Fibroblast of lung (primary cell): ENCODE results near the gene IL21R. TPM values are rescaled to one million over a fixed set of nuclear protein-coding genes. Genes with fewer than 3 reads are reported as not detected.

Experiments
- DNase-seq, 2 donors: peaks; one replicate each; pipeline versions ENCODE4 v3.0.0 to v3.0.0-alpha.2; 2010; ENCODE audit warnings: low read depth in 2 of 2
- H2AFZ ChIP-seq: 2 replicates; pipeline ENCODE4 v1.5.1; 2012; ENCODE audit warnings: low read length, control low read depth, inconsistent platforms
- H3K27ac ChIP-seq: 2 replicates; pipeline ENCODE4 v1.5.1; 2011; ENCODE audit warnings: low read length, control low read depth; ENCODE audit not compliant: insufficient read depth
- H3K27me3 ChIP-seq: 2 replicates; pipeline ENCODE4 v1.5.1; 2011; ENCODE audit warnings: mild to moderate bottlenecking, low read length; ENCODE audit not compliant: control insufficient read depth, insufficient read depth
- H3K36me3 ChIP-seq: 2 replicates; pipeline ENCODE4 v1.5.1; 2011; ENCODE audit warnings: low read length; ENCODE audit not compliant: control insufficient read depth, insufficient read depth
- H3K4me1 ChIP-seq: 2 replicates; pipeline ENCODE4 v1.5.1; 2011; ENCODE audit warnings: low read length; ENCODE audit not compliant: control insufficient read depth, insufficient read depth; ENCODE audit errors: extremely low read depth
- H3K4me2 ChIP-seq: 2 replicates; pipeline ENCODE4 v1.5.1; 2011; ENCODE audit warnings: low read length, control low read depth; ENCODE audit not compliant: insufficient read depth; ENCODE audit errors: extremely low read depth
- H3K4me3 ChIP-seq, 4 experiments: fragments of 200-600 bp in 1 of 4; sonication (generic) in 1 of 4; replicated peaks in 1 of 4; 2 replicates each; pipeline ENCODE4 v1.5.1; 2011 to 2016; ENCODE audit warnings: low read length in 4 of 4, low read depth in 3 of 4, mild to moderate bottlenecking in 3 of 4, control low read depth in 2 of 4, inconsistent platforms in 1 of 4, mixed read lengths in 1 of 4; ENCODE audit not compliant: insufficient read depth in 1 of 4; ENCODE audit errors: control extremely low read depth in 1 of 4
- H3K79me2 ChIP-seq: 2 replicates; pipeline ENCODE4 v1.5.1; 2012; ENCODE audit warnings: mild to moderate bottlenecking, low read length, inconsistent platforms; ENCODE audit not compliant: control insufficient read depth, insufficient read depth
- H3K9ac ChIP-seq: 2 replicates; pipeline ENCODE4 v1.5.1; 2011; ENCODE audit warnings: mild to moderate bottlenecking, low read length, control low read depth; ENCODE audit not compliant: insufficient read depth
- H3K9me3 ChIP-seq: 2 replicates; pipeline ENCODE4 v1.5.1; 2012; ENCODE audit warnings: low read depth, low read length; ENCODE audit not compliant: control insufficient read depth, insufficient read depth
- H4K20me1 ChIP-seq: 2 replicates; pipeline ENCODE4 v1.5.1; 2011; ENCODE audit warnings: low read length; ENCODE audit not compliant: control insufficient read depth, insufficient read depth; ENCODE audit errors: extremely low read depth
- EZH2 ChIP-seq: IDR thresholded peaks from 2 replicates; pipeline ENCODE4 v1.5.1; 2012; ENCODE audit warnings: low read length, control low read depth, mild to moderate bottlenecking; ENCODE audit errors: missing control alignments
- polyA plus RNA-seq, 2 donors: library from polyadenylated mRNA; depleted of rRNA in 1 of 2; stranded (reverse) in 1 of 2; unstranded in 1 of 2; fragments of >200 nt; gene quantifications; 2 replicates each; pipeline ENCODE4 v1.2.1, GENCODE V29; 2011 to 2012; ENCODE audit warnings: missing spikeins in 1 of 2
- total RNA-seq: library from RNA; depleted of rRNA; stranded (reverse); fragments of >200 nt; gene quantifications from 2 replicates; pipeline ENCODE4 v1.2.1, GENCODE V29; 2014
- TF ChIP-seq, protein P1 (sequence below), 2 donors: IDR thresholded peaks in 1 of 2; conservative IDR thresholded peaks in 1 of 2; 1 replicate in 1 of 2; 2 replicates in 1 of 2; pipeline ENCODE4 v1.5.1; 2011 to 2012; ENCODE audit warnings: low read length in 2 of 2, control low read depth in 1 of 2, inconsistent platforms in 1 of 2, low read depth in 1 of 2, mild to moderate bottlenecking in 1 of 2

Gene IL21R
- total and polyA plus RNA-seq, 2 donors (not counting 1 experiment from before 2014, with no cell fraction given) = 0.95 to 7.4 TPM

DNA sequence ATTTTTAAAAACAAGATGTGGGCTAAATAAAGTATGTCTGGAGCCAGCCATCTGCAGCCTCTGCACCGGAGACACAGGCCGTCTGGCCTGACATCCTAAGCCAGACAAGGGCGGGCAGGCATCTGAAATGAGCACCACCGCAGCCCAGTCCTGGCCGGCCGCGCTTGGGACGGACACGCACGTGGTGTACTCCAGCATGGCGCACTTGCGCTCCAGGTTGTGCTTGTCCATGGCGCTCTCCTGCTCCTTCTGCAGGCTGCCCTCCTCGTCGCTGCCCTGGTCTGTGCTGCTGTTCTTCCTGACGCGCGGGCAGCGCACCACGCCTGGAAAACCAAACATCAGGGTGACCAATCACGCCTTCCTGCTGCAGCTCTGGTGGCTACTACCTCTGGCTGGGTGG lies 87.4 kb downstream of the IL21R start:
- Histone ChIP-seq H3K27me3 (no peaks in the 10 kb centered on the region), H3K4me2 (no peak overlapping the region), H3K36me3 (peaks cover 44% of the 10 kb centered on the region), H3K9ac (no peak overlapping the region), H3K4me3 (no peak overlapping the region), H4K20me1 (no peaks in the 10 kb centered on the region), H2AFZ (no peak overlapping the region), H3K4me1 (no peaks in the 10 kb centered on the region), H3K79me2 (no peaks in the 10 kb centered on the region), H3K9me3 (no peaks in the 10 kb centered on the region), H3K27ac (no peak overlapping the region)
- no peak for DNase-seq
- TF ChIP-seq, protein P1, sequence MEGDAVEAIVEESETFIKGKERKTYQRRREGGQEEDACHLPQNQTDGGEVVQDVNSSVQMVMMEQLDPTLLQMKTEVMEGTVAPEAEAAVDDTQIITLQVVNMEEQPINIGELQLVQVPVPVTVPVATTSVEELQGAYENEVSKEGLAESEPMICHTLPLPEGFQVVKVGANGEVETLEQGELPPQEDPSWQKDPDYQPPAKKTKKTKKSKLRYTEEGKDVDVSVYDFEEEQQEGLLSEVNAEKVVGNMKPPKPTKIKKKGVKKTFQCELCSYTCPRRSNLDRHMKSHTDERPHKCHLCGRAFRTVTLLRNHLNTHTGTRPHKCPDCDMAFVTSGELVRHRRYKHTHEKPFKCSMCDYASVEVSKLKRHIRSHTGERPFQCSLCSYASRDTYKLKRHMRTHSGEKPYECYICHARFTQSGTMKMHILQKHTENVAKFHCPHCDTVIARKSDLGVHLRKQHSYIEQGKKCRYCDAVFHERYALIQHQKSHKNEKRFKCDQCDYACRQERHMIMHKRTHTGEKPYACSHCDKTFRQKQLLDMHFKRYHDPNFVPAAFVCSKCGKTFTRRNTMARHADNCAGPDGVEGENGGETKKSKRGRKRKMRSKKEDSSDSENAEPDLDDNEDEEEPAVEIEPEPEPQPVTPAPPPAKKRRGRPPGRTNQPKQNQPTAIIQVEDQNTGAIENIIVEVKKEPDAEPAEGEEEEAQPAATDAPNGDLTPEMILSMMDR (conservative IDR thresholded peaks at IDR 0.05 in 1 of 2, IDR thresholded peaks at IDR 0.05 in 1 of 2; ENCODE audit: low read depth in 1 of 2, low read length in 2 of 2) = no peak
- no peak for TF ChIP-seq EZH2

DNA sequence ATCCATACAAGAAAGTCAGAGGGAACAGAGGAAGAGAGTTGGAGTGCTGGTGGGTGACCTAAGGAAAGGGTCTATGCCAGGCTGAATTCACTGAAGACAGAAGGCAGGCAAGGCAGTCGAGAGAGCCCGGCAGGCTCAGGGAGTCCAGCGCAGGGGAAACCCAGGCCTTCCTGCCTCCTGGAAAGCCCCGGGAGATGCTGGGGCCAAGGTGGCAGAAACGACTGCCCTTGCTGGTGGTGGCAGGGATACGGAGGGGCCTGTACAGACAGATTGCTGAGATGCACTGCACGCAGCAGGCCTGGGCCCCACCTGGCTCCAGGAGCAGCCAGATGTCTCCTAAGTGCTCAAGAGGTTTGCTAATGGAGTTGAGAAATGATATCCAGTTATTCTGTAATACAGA lies 87.9 kb downstream of the IL21R start:
- H3K9ac ChIP-seq = no peak overlapping the region
- H3K4me3 ChIP-seq = no peak overlapping the region
- DNase-seq = no peak
- H3K9me3 ChIP-seq = no peaks in the 10 kb centered on the region
- no peak overlapping the region for H3K27ac ChIP-seq
- H3K79me2 ChIP-seq = no peaks in the 10 kb centered on the region
- H3K4me1 ChIP-seq = peaks cover 2% of the 10 kb centered on the region
- no peak overlapping the region for H2AFZ ChIP-seq
- H3K4me2 ChIP-seq = no peak overlapping the region
- H3K27me3 ChIP-seq = no peaks in the 10 kb centered on the region
- H4K20me1 ChIP-seq = no peaks in the 10 kb centered on the region
- H3K36me3 ChIP-seq = peaks cover 44% of the 10 kb centered on the region
- no peak for TF ChIP-seq EZH2

DNA sequence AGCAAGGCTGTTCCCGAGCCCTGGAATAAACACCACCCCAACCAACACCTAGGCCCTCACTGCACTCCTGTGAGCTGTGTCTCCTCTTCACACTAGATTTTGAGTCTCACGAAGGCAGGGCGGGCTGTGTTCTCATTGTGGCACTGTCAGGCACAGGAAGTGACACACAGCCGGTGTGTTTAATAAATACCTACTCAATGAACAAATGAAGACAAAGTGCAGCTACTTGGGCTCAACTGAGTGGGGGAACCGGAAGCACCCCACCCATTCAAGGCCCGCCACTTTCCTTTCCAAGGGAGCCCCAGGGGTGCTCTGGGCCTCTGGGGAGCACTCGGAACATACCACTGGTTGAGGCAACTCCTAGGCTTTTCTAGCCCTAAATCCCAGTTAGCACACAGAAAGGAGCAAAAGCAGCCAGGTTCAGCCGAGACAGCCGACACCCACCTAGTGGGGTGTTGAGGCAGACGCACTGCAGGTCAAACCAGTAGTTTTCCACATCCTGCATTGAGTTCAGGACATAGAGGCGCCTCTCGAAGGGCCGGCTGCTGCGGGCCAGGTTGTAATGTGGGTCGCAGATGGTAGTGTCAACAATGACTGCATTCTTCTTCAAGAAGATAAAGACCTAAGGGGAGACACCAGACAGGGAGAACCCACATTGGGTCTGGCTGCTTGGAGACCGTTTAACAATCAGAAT lies 90.1 kb downstream of the IL21R start:
- Histone ChIP-seq H3K36me3 (peaks cover 41% of the 10 kb centered on the region), H3K9ac (no peak overlapping the region), H3K27ac (no peak overlapping the region), H2AFZ (no peak overlapping the region), H3K4me3 (no peak overlapping the region), H3K9me3 (no peaks in the 10 kb centered on the region), H3K4me2 (no peak overlapping the region), H3K4me1 (peaks cover 2% of the 10 kb centered on the region), H4K20me1 (no peaks in the 10 kb centered on the region), H3K79me2 (no peaks in the 10 kb centered on the region), H3K27me3 (no peaks in the 10 kb centered on the region)
- TF ChIP-seq EZH2 = no peak
- TF ChIP-seq, protein P1 (conservative IDR thresholded peaks at IDR 0.05 in 1 of 2, IDR thresholded peaks at IDR 0.05 in 1 of 2; ENCODE audit: low read depth in 1 of 2, low read length in 2 of 2) = no peak
- DNase-seq = no peak
